ENCODE measurements around the gene RSL1D1. TPM values are rescaled to one million over a fixed set of nuclear protein-coding genes. Genes with fewer than 3 reads are reported as not detected.

The RSL1D1 gene
- 23.4 and 29.2 TPM in 2 replicates for total RNA-seq

GRCh38 chr16:11851294-11852091, at the start of gene RSL1D1:
TSS of gene RSL1D1 (minus strand) at chr16:11851542. CDS start at chr16:11851512, 30 bp downstream.
- DNase-seq (ENCODE audit: low read depth in 2 of 2) = peak; percentile 96 to 97

- DNase-seq (ENCODE audit: low read depth in 2 of 2) = peak in 1 of 2 donors; percentile 59
Observed at GRCh38 chr16:11901091-11901490, 49.7 kb upstream of the RSL1D1 start.

GRCh38 chr16:11896486-11897176, 45.3 kb upstream of the RSL1D1 start:
- DNase-seq (ENCODE audit: low read depth in 2 of 2) = peak; percentile 45 to 80

- DNase-seq (ENCODE audit: low read depth in 2 of 2) = no peak
Observed at GRCh38 chr16:11893571-11893970, 42.2 kb upstream of the RSL1D1 start.

GRCh38 chr16:11892761-11893160, 41.4 kb upstream of the RSL1D1 start:
- no peak for DNase-seq (ENCODE audit: low read depth in 2 of 2)

GRCh38 chr16:11890231-11890965, 39.1 kb upstream of the RSL1D1 start:
- DNase-seq (ENCODE audit: low read depth in 2 of 2) = no peak

- no peak for DNase-seq (ENCODE audit: low read depth in 2 of 2)
Observed at GRCh38 chr16:11886881-11887280, 35.5 kb upstream of the RSL1D1 start.

- DNase-seq (ENCODE audit: low read depth in 2 of 2) = no peak
Observed at GRCh38 chr16:11884035-11884434, 32.7 kb upstream of the RSL1D1 start.

GRCh38 chr16:11880007-11880406, 28.7 kb upstream of the RSL1D1 start:
- DNase-seq (ENCODE audit: low read depth in 2 of 2) = no peak

GRCh38 chr16:11877374-11877773, 26.0 kb upstream of the RSL1D1 start:
- DNase-seq (ENCODE audit: low read depth in 2 of 2) = no peak

GRCh38 chr16:11876306-11876705, 25.0 kb upstream of the RSL1D1 start:
- DNase-seq (ENCODE audit: low read depth in 2 of 2) = no peak

- DNase-seq (ENCODE audit: low read depth in 2 of 2) = no peak
Observed at GRCh38 chr16:11875721-11876120, 24.4 kb upstream of the RSL1D1 start.

GRCh38 chr16:11871193-11871592, 19.9 kb upstream of the RSL1D1 start:
- peak in 1 of 2 donors; percentile 61 for DNase-seq (ENCODE audit: low read depth in 2 of 2)

- DNase-seq (ENCODE audit: low read depth in 2 of 2) = no peak
Observed at GRCh38 chr16:11870399-11870798, 19.1 kb upstream of the RSL1D1 start.

GRCh38 chr16:11869353-11870228, 18.2 kb upstream of the RSL1D1 start:
- no peak for DNase-seq (ENCODE audit: low read depth in 2 of 2)

GRCh38 chr16:11868412-11868980, 17.2 kb upstream of the RSL1D1 start:
- DNase-seq (ENCODE audit: low read depth in 2 of 2) = no peak

GRCh38 chr16:11862489-11862888, 11.1 kb upstream of the RSL1D1 start:
- no peak for DNase-seq (ENCODE audit: low read depth in 2 of 2)

GRCh38 chr16:11857161-11857560, 5.8 kb upstream of the RSL1D1 start:
- peak in 1 of 2 donors; percentile 6 for DNase-seq (ENCODE audit: low read depth in 2 of 2)

- no peak for DNase-seq (ENCODE audit: low read depth in 2 of 2)
Observed at GRCh38 chr16:11852092-11852809, 909 bp upstream of the RSL1D1 start.

- no peak for DNase-seq (ENCODE audit: low read depth in 2 of 2)
Observed at GRCh38 chr16:11848842-11849241, 2.5 kb downstream of the RSL1D1 start.
